Measurements from ENCODE around the gene TANC1. TPM values are rescaled to one million over a fixed set of nuclear protein-coding genes. Genes with fewer than 3 reads are reported as not detected.

Gene TANC1
- total RNA-seq, 2 donors from 2014 or later, result 2.9 to 9.5 TPM

- no peak overlapping the region for H3K9ac ChIP-seq (ENCODE audit: extremely low read depth, low read length, poor library complexity, severe bottlenecking)
- H3K9me3 Mint-ChIP-seq, result no peaks in the 10 kb centered on the region
- no peaks in the 10 kb centered on the region for H3K4me1 Mint-ChIP-seq
- 96 to 98% methylated on average over 6 to 8 of the region's 8 CpGs for WGBS, 2 experiments (ENCODE audit: insufficient coverage in 1 of 2, insufficient read length in 1 of 2)
- peak; percentile 28 for DNase-seq
- H3K27ac Mint-ChIP-seq, result no peak overlapping the region
- no peaks in the 10 kb centered on the region for H3K4me1 ChIP-seq (ENCODE audit: control insufficient read depth, insufficient read depth, low read length)
- peaks cover 97% of the 10 kb centered on the region for H3K36me3 ChIP-seq (ENCODE audit: control insufficient read depth, insufficient read depth, low read length)
- no peaks in the 10 kb centered on the region for H3K27me3 ChIP-seq (ENCODE audit: control insufficient read depth, insufficient read depth, low read length, poor library complexity, severe bottlenecking)
- TF ChIP-seq CTCF (conservative IDR thresholded peaks at IDR 0.05), result no peak
- H3K36me3 Mint-ChIP-seq (ENCODE audit: low read depth), result peaks cover 13% of the 10 kb centered on the region
- H3K27me3 Mint-ChIP-seq (ENCODE audit: insufficient read depth), result peaks cover under 1% of the 10 kb centered on the region
- H3K4me3 ChIP-seq (ENCODE audit: low read length), result no peak overlapping the region
- no peak overlapping the region for H3K27ac ChIP-seq (ENCODE audit: low read depth, low read length)
- H3K4me3 Mint-ChIP-seq, result no peak overlapping the region
- no peaks in the 10 kb centered on the region for H3K9me3 ChIP-seq (ENCODE audit: control insufficient read depth, low read length)
Observed at GRCh38 chr2:159219394-159219998, 251.1 kb downstream of the TANC1 start.

- no peaks in the 10 kb centered on the region for H3K9me3 Mint-ChIP-seq
- H3K9ac ChIP-seq (ENCODE audit: extremely low read depth, low read length, poor library complexity, severe bottlenecking), result no peak overlapping the region
- no peaks in the 10 kb centered on the region for H3K27me3 Mint-ChIP-seq (ENCODE audit: insufficient read depth)
- WGBS, 2 experiments (ENCODE audit: insufficient coverage in 1 of 2, insufficient read length in 1 of 2), result 95 to 97% methylated on average over 11 to 17 of the region's 17 CpGs
- TF ChIP-seq CTCF (conservative IDR thresholded peaks at IDR 0.05), result no peak
- DNase-seq, result peak; percentile 39
- H3K4me1 Mint-ChIP-seq, result no peaks in the 10 kb centered on the region
- H3K4me1 ChIP-seq (ENCODE audit: control insufficient read depth, insufficient read depth, low read length), result no peaks in the 10 kb centered on the region
- no peak overlapping the region for H3K27ac ChIP-seq (ENCODE audit: low read depth, low read length)
- peaks cover 10% of the 10 kb centered on the region for H3K36me3 Mint-ChIP-seq (ENCODE audit: low read depth)
- H3K4me3 ChIP-seq (ENCODE audit: low read length), result no peak overlapping the region
- H3K27me3 ChIP-seq (ENCODE audit: control insufficient read depth, insufficient read depth, low read length, poor library complexity, severe bottlenecking), result no peaks in the 10 kb centered on the region
- H3K36me3 ChIP-seq (ENCODE audit: control insufficient read depth, insufficient read depth, low read length), result peaks cover 93% of the 10 kb centered on the region
- H3K27ac Mint-ChIP-seq, result no peak overlapping the region
- no peaks in the 10 kb centered on the region for H3K9me3 ChIP-seq (ENCODE audit: control insufficient read depth, low read length)
- H3K4me3 Mint-ChIP-seq, result no peak overlapping the region
Observed at GRCh38 chr2:159224061-159224813, 255.8 kb downstream of the TANC1 start.

GRCh38 chr2:159225025-159226016 is 256.9 kb downstream of the TANC1 start:
- peaks cover 21% of the 10 kb centered on the region for H3K36me3 Mint-ChIP-seq (ENCODE audit: low read depth)

More at GRCh38 chr2:159225025-159226016, 256.9 kb downstream of the TANC1 start:
- H3K9ac ChIP-seq (ENCODE audit: extremely low read depth, low read length, poor library complexity, severe bottlenecking), result no peak overlapping the region
- Mint-ChIP-seq H3K4me3 (no peak overlapping the region), H3K4me1 (no peaks in the 10 kb centered on the region), H3K27me3 (ENCODE audit: insufficient read depth) (no peaks in the 10 kb centered on the region), H3K9me3 (no peaks in the 10 kb centered on the region), H3K27ac (peak overlapping the region; percentile 44)
- no peaks in the 10 kb centered on the region for H3K27me3 ChIP-seq (ENCODE audit: control insufficient read depth, insufficient read depth, low read length, poor library complexity, severe bottlenecking)
- peaks cover 94% of the 10 kb centered on the region for H3K36me3 ChIP-seq (ENCODE audit: control insufficient read depth, insufficient read depth, low read length)
- no peak overlapping the region for H3K27ac ChIP-seq (ENCODE audit: low read depth, low read length)
- peak; percentile 41 for DNase-seq
- no peak overlapping the region for H3K4me3 ChIP-seq (ENCODE audit: low read length)
- no peaks in the 10 kb centered on the region for H3K4me1 ChIP-seq (ENCODE audit: control insufficient read depth, insufficient read depth, low read length)
- no peaks in the 10 kb centered on the region for H3K9me3 ChIP-seq (ENCODE audit: control insufficient read depth, low read length)
- WGBS, 2 experiments (ENCODE audit: insufficient coverage in 1 of 2, insufficient read length in 1 of 2), result 92 to 96% methylated on average over 11 to 26 of the region's 26 CpGs
- TF ChIP-seq CTCF (conservative IDR thresholded peaks at IDR 0.05), result no peak
